Suprapubic skin (tissue), 4 donors: ENCODE data around the gene ITPKB. TPM values are rescaled to one million over a fixed set of nuclear protein-coding genes. Genes with fewer than 3 reads are reported as not detected.

Source experiments
- DNase-seq, 2 donors: peaks; one replicate each; pipeline ENCODE4 v3.0.0-alpha.2; 2019; ENCODE audit warnings: low spot score in 2 of 2
- H3K27ac ChIP-seq: fragments of 200-600 bp; sonication (generic); one replicate; pipeline ENCODE4 v1.5.1; 2019
- H3K27me3 ChIP-seq: fragments of 200-600 bp; sonication (generic); one replicate; pipeline ENCODE4 v1.5.1; 2019
- H3K36me3 ChIP-seq: fragments of 200-600 bp; sonication (generic); one replicate; pipeline ENCODE4 v1.5.1; 2019
- H3K4me1 ChIP-seq: fragments of 200-600 bp; sonication (generic); one replicate; pipeline ENCODE4 v1.5.1; 2019
- H3K4me3 ChIP-seq: fragments of 200-600 bp; sonication (generic); one replicate; pipeline ENCODE4 v1.5.1; 2019; ENCODE audit warnings: mild to moderate bottlenecking
- H3K9me3 ChIP-seq: fragments of 200-600 bp; sonication (generic); one replicate; pipeline ENCODE4 v1.5.1; 2019
- CTCF ChIP-seq, 2 donors: fragments of 200-600 bp in 1 of 2; fragments of 450-650 bp in 1 of 2; sonication (generic) in 1 of 2; IDR thresholded peaks; one replicate each; pipeline ENCODE4 v1.5.1; 2016 to 2019; ENCODE audit warnings: antibody characterized with exemption in 2 of 2, mild to moderate bottlenecking in 1 of 2, moderate library complexity in 1 of 2
- EP300 ChIP-seq: sonication (generic); formaldehyde crosslinking; IDR thresholded peaks from one replicate; pipeline ENCODE4 v1.6.1; 2017; ENCODE audit warnings: antibody characterized with exemption
- POLR2A ChIP-seq, 2 donors: fragments of 450-650 bp; IDR thresholded peaks; one replicate each; pipeline ENCODE4 v1.6.1; 2017; ENCODE audit warnings: antibody characterized with exemption in 2 of 2, mild to moderate bottlenecking in 2 of 2, moderate library complexity in 2 of 2
- POLR2AphosphoS5 ChIP-seq, 3 donors: sonication (generic); formaldehyde crosslinking; IDR thresholded peaks; one replicate each; pipeline ENCODE4 v1.6.1; 2017; ENCODE audit warnings: antibody characterized with exemption in 3 of 3
- whole genome bisulfite sequencing: methylation state at CpG from one replicate; pipeline ENCODE4 v1.1.5; 2018; 5-methylcytosine and 5-hydroxymethylcytosine counted together
- total RNA-seq, 4 donors: library from RNA; depleted of rRNA; stranded (reverse); fragments of >200 nt; gene quantifications; one replicate each; pipeline ENCODE4 v1.1.0, GENCODE V29; 2016

ITPKB gene
- total RNA-seq, 4 donors from 2014 or later: 31.0 to 39.0 (median 35.3) TPM

- no peaks in the 10 kb centered on the region for H3K27me3 ChIP-seq
- TF ChIP-seq CTCF (IDR thresholded peaks at IDR 0.05) (no peak), POLR2AphosphoS5 (IDR thresholded peaks at IDR 0.05) (no peak), POLR2A (IDR thresholded peaks at IDR 0.05) (no peak), EP300 (no peak)
- no peaks in the 10 kb centered on the region for H3K9me3 ChIP-seq
- no peak overlapping the region for H3K4me3 ChIP-seq
- no peak for DNase-seq
- WGBS: 94% methylated on average over 4 of the region's 9 CpGs
- H3K4me1 ChIP-seq: peaks cover 51% of the 10 kb centered on the region
- H3K36me3 ChIP-seq: no peaks in the 10 kb centered on the region
- no peak overlapping the region for H3K27ac ChIP-seq
Observed at GRCh38 chr1:226605318-226605950, 133.6 kb downstream of the ITPKB start.

- H3K4me1 ChIP-seq: peaks cover 46% of the 10 kb centered on the region
- TF ChIP-seq CTCF (IDR thresholded peaks at IDR 0.05): no peak
- WGBS: 49% methylated on average over 4 of the region's 9 CpGs
- H3K27ac ChIP-seq: no peak overlapping the region
- no peak for DNase-seq
- H3K36me3 ChIP-seq: no peaks in the 10 kb centered on the region
- no peak overlapping the region for H3K4me3 ChIP-seq
- no peaks in the 10 kb centered on the region for H3K9me3 ChIP-seq
- H3K27me3 ChIP-seq: no peaks in the 10 kb centered on the region
Observed at GRCh38 chr1:226604560-226605317, 134.3 kb downstream of the ITPKB start.

- Histone ChIP-seq H3K27ac (peak overlapping the region; percentile 87), H3K4me3 (no peak overlapping the region), H3K9me3 (no peaks in the 10 kb centered on the region), H3K36me3 (no peaks in the 10 kb centered on the region), H3K27me3 (no peaks in the 10 kb centered on the region), H3K4me1 (peaks cover 43% of the 10 kb centered on the region)
- 69% methylated on average over 17 of the region's 19 CpGs for WGBS
- DNase-seq: no peak
- TF ChIP-seq CTCF (IDR thresholded peaks at IDR 0.05) (no peak), POLR2A (IDR thresholded peaks at IDR 0.05) (no peak), POLR2AphosphoS5 (IDR thresholded peaks at IDR 0.05) (no peak), EP300 (no peak)
Observed at GRCh38 chr1:226603858-226604559, 135.1 kb downstream of the ITPKB start.

GRCh38 chr1:226603022-226603857 lies 135.8 kb downstream of the ITPKB start:
- TF ChIP-seq EP300 (no peak), POLR2AphosphoS5 (IDR thresholded peaks at IDR 0.05) (no peak), CTCF (IDR thresholded peaks at IDR 0.05) (no peak), POLR2A (IDR thresholded peaks at IDR 0.05) (no peak)
- 31% methylated on average over 8 of the region's 8 CpGs for WGBS
- no peaks in the 10 kb centered on the region for H3K27me3 ChIP-seq
- H3K4me3 ChIP-seq: peak overlapping the region; percentile 29
- H3K4me1 ChIP-seq: peaks cover 43% of the 10 kb centered on the region
- no peaks in the 10 kb centered on the region for H3K36me3 ChIP-seq
- H3K9me3 ChIP-seq: no peaks in the 10 kb centered on the region
- peak; percentile 88 to 89 for DNase-seq
- H3K27ac ChIP-seq: peak overlapping the region; percentile 87
